ENCODE data around the gene RPL31. TPM values are rescaled to one million over a fixed set of nuclear protein-coding genes. Genes with fewer than 3 reads are reported as not detected.

The RPL31 gene
- total and polyA plus RNA-seq, 9 of the 15 experiments (the other 6 are each of a cell fraction or from before 2014, with no cell fraction given), result 1,176 to 6,037 (median 2,997) TPM

- TF ChIP-seq E2F8 (IDR thresholded peaks at IDR 0.05; ENCODE audit: low read depth, partially characterized antibody), result peak; percentile 68
- TF ChIP-seq ZNF551 (CRISPR knock-in tag; IDR thresholded peaks at IDR 0.05), result no peak
- TF ChIP-seq MNT (conservative IDR thresholded peaks at IDR 0.05), result peak; percentile 74 to 79; a peak in 3 of 4 replicates
- peak; percentile 92; the same call in 1 of the 2 replicates for TF ChIP-seq NR4A1 (CRISPR knock-in tag; IDR thresholded peaks at IDR 0.05)
- peak; percentile 88 for TF ChIP-seq NR4A1 (tag; IDR thresholded peaks at IDR 0.05)
- 0 out of 2 replicates have a peak, but pooled peaks have one; percentile 39 for TF ChIP-seq ZNF830 (CRISPR knock-in tag; IDR thresholded peaks at IDR 0.05)
- peak; percentile 32 for TF ChIP-seq HMGN3 (IDR thresholded peaks at IDR 0.05; ENCODE audit: borderline replicate concordance, extremely low read depth, insufficient read length, low read depth, low read length)
- TF ChIP-seq ZBTB43 (CRISPR knock-in tag; IDR thresholded peaks at IDR 0.05), result peak; percentile 97
- TF ChIP-seq ZSCAN29 (IDR thresholded peaks at IDR 0.05), result peak; percentile 27; the same call in 1 of the 2 replicates
- TF ChIP-seq RBBP5 (IDR thresholded peaks at IDR 0.05; ENCODE audit: borderline replicate concordance, insufficient read depth, low read length, poor library complexity, severe bottlenecking), result peak; percentile 94
- TF ChIP-seq SREBF1 (IDR thresholded peaks at IDR 0.05; ENCODE audit: borderline replicate concordance, low read depth, low read length), result no peak
- TF ChIP-seq TAF7 (tag; IDR thresholded peaks at IDR 0.05), result peak; percentile 100
- no peak for TF ChIP-seq ETS2 (tag; IDR thresholded peaks at IDR 0.05; ENCODE audit: borderline replicate concordance, poor library complexity, severe bottlenecking)
- peak; percentile 99 for TF ChIP-seq POLR2A (conservative IDR thresholded peaks at IDR 0.05)
Measured at GRCh38 chr2:101001691-101002561, at the start of gene RPL31 (continued).
